NT2/D1 (cell line): ENCODE results near the gene IL16.

ENCODE experiments used
- DNase-seq: peaks from one replicate; pipeline ENCODE4 v3.0.0-alpha.2; 2011; ENCODE audit warnings: low read depth, low spot score
- H3K27me3 ChIP-seq: 2 replicates; pipeline ENCODE4 v1.6.0; 2011; ENCODE audit warnings: mild to moderate bottlenecking; ENCODE audit not compliant: insufficient read length, insufficient read depth
- H3K36me3 ChIP-seq: 2 replicates; pipeline ENCODE4 v1.6.1; 2011; ENCODE audit warnings: mild to moderate bottlenecking, low read length, mixed read lengths; ENCODE audit not compliant: insufficient read depth, insufficient read length
- H3K4me1 ChIP-seq: 2 replicates; pipeline ENCODE4 v1.5.1; 2011; ENCODE audit not compliant: insufficient read depth, insufficient read length
- H3K4me3 ChIP-seq: 2 replicates; pipeline ENCODE4 v1.5.1; 2011; ENCODE audit warnings: low read depth; ENCODE audit not compliant: insufficient read length
- H3K9ac ChIP-seq: 2 replicates; pipeline ENCODE4 v1.6.0; 2011; ENCODE audit warnings: low read depth; ENCODE audit not compliant: insufficient read length
- H3K9me3 ChIP-seq: 2 replicates; pipeline ENCODE4 v1.5.1; 2011; ENCODE audit warnings: mild to moderate bottlenecking, low read length; ENCODE audit not compliant: insufficient read depth
- SUZ12 ChIP-seq: IDR thresholded peaks from 2 replicates; pipeline ENCODE4 v1.6.1; 2011; ENCODE audit not compliant: insufficient read length, insufficient read depth; ENCODE audit errors: extremely low read depth
- YY1 ChIP-seq: IDR thresholded peaks from 2 replicates; pipeline ENCODE4 v1.6.1; 2011; ENCODE audit not compliant: insufficient read length, insufficient read depth
- ZNF274 ChIP-seq: IDR thresholded peaks from 2 replicates; pipeline ENCODE4 v1.6.1; 2011; ENCODE audit warnings: mild to moderate bottlenecking, low read depth, low read length

The IL16 gene

DNA sequence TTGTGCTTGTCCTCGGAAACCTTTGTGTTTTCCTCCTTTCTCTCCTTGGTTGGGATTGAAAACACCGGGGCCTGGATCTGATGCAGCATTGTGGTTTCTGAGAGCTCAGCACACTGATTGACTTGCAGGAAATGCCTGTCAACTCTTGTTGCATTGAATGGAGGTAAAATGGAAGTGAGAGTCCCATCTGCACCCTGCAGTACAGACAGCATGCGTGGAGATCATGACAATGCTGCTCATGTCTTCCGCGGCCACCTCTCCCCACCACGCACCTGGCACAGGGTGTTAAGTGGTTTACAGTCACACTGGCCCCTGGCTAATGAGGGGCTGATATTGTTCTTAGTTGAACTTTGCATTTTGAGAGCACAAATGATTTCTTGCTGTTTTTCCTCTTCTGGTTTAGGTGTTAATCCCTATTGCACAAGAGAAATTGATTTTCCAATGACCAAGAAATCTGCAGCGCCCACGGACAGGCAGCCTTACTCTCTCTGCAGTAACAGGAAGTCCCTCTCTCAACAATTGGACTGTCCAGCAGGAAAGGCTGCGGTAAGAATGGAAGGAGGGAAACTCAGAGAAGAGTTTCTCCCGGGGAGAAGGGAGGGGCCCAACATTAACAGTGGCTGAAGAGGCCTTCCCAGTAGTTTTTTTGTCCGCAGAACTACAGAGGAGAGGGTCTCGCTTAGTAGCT lies 68.7 kb downstream of the IL16 start:
- DNase-seq, result no peak
- Histone ChIP-seq H3K9me3 (no peaks in the 10 kb centered on the region), H3K4me3 (no peak overlapping the region), H3K4me1 (no peaks in the 10 kb centered on the region), H3K36me3 (no peaks in the 10 kb centered on the region), H3K9ac (no peak overlapping the region), H3K27me3 (no peaks in the 10 kb centered on the region)
- no peak for TF ChIP-seq SUZ12
- TF ChIP-seq ZNF274, result no peak
- no peak for TF ChIP-seq YY1

DNA sequence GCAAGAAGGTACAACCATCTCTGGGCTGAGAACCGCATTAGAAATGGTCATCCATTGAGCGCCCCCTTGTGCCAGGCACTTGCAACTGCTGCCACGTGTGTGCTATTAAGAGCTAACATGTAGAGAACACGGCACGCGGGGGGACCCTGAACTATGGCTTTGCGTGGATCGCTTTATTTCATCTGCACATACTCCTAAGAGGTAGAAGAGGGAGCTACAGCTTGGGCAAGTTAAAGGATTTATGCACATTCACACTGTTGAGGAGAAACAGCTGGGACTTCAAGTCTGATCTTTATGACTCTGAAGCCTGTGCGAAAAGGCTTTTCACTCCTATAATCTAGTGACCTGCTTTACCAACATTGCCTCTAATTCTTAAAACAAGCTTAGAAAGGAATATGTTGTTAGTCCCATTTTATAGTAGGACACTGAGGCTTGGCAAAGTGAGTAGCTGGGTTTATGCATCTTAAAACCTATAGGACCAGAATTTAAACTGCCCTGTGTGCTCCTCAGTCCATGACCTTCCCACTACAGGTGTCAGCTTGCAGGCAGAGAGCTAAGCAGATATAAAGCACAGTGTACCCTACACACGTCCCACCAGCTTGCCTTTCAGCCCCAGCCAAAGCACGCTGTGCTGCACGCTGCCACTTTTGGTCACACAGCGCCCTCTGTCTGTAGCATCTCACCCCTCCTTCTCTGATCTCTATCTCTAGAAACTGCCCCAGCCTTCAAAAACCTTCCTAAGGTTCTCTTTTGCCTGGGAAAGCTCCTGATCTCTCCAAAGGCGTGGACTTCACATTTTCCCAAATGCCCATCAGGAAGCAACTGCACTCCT lies 69.5 kb downstream of the IL16 start:
- Histone ChIP-seq H3K4me3 (no peak overlapping the region), H3K4me1 (no peaks in the 10 kb centered on the region), H3K9me3 (no peaks in the 10 kb centered on the region), H3K9ac (peak overlapping the region; percentile 7), H3K36me3 (no peaks in the 10 kb centered on the region), H3K27me3 (no peaks in the 10 kb centered on the region)
- TF ChIP-seq ZNF274, result no peak
- TF ChIP-seq SUZ12, result no peak
- no peak for TF ChIP-seq YY1
- peak; percentile 81 for DNase-seq

DNA sequence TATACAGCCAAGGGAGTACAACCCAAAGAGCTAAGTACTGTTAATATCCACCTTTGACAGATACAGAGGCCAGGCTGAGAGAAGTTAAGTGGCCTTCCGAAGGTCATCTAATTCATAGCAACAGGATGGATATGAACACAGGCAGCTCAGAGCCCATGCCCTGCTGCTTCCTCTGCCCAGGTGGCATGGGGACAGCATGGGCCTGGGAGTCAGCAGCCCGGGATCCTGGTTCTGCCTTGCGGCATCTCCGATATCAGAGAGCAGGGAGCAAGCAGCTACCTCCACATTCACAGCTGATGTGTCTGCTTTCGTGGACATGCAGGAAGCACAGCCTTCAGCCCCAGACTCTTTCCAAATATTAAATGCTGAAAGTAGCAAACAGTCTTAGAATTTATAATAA lies 71.7 kb downstream of the IL16 start:
- Histone ChIP-seq H3K36me3 (no peaks in the 10 kb centered on the region), H3K9ac (no peak overlapping the region), H3K4me1 (no peaks in the 10 kb centered on the region), H3K27me3 (no peaks in the 10 kb centered on the region), H3K4me3 (no peak overlapping the region), H3K9me3 (no peaks in the 10 kb centered on the region)
- DNase-seq, result no peak
- TF ChIP-seq YY1 (no peak), ZNF274 (no peak), SUZ12 (no peak)

- no peak for DNase-seq
- Histone ChIP-seq H3K36me3 (no peaks in the 10 kb centered on the region), H3K9ac (no peak overlapping the region), H3K27me3 (no peaks in the 10 kb centered on the region), H3K4me3 (no peak overlapping the region), H3K4me1 (no peaks in the 10 kb centered on the region), H3K9me3 (no peaks in the 10 kb centered on the region)
- no peak for TF ChIP-seq ZNF274
- TF ChIP-seq YY1, result no peak
- no peak for TF ChIP-seq SUZ12
Observed at GRCh38 chr15:81268881-81269601, 72.4 kb downstream of the IL16 start.

DNA sequence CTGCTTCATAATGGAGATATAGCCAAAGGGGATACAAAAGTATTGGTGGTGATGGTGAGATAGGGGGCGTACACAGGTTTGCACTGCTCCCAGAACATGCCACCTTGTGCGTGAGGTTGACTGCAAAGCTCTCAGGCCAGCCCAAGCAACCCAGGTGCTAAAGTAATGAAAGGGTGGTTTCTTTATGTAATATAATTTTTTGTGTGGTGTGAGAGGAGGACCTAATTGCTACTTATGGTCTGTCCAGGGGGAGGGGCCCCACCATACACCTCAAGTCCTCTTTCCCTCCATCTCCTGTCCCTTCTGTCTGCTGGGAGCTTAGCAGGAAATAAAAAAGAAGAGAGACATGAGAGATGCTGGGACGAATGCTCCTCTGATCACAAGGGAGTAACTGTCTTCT lies 73.5 kb downstream of the IL16 start:
- H3K4me1 ChIP-seq, result no peaks in the 10 kb centered on the region
- H3K9me3 ChIP-seq, result no peaks in the 10 kb centered on the region
- H3K4me3 ChIP-seq, result no peak overlapping the region
- TF ChIP-seq ZNF274, result no peak
- TF ChIP-seq SUZ12, result no peak
- no peak for TF ChIP-seq YY1
- no peak for DNase-seq
- no peak overlapping the region for H3K9ac ChIP-seq
- H3K36me3 ChIP-seq, result no peaks in the 10 kb centered on the region
- no peaks in the 10 kb centered on the region for H3K27me3 ChIP-seq

DNA sequence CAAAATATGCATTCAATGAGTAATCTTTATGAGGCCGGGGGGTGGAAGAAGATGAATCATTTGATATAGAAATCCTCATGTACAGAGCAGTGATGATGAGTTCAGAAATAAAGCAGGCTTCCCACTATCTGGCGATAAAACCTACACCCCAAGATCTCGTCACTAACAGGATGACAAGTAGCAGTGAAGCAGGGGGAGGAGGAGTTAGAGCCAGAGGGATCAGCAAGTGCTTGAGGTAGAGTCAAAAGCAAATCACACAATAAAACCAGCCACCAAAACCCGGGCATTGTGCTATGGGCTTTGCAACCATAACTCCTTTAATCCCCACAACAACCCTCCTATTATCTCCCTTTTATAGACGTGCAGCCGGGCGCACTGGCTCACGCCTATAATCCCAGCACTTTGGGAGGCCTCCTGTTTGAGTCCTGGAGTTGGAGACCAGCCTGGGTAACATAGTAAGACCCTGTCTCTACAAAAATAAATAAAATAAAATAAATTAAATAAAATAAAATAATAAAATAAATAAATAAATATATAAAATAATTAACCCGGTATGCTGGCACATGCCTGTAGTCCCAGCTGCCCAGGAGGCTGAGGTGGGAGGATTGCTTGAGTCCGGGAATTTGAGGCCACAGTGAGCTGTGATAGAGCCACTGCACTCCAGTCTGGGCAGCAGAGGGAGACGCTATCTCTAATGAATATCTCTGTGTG lies 74.3 kb downstream of the IL16 start:
- no peak for DNase-seq
- Histone ChIP-seq H3K9me3 (0 out of 2 replicates have a peak, but pooled peaks cover under 1% of the 10 kb centered on the region), H3K27me3 (no peaks in the 10 kb centered on the region), H3K4me1 (no peaks in the 10 kb centered on the region), H3K36me3 (no peaks in the 10 kb centered on the region), H3K9ac (no peak overlapping the region), H3K4me3 (no peak overlapping the region)
- TF ChIP-seq ZNF274 (no peak), SUZ12 (no peak), YY1 (no peak)
